Ishikawa (cell line): ENCODE measurements around the gene POU2F1.

Source experiments
- CEBPB ChIP-seq: IDR thresholded peaks from 2 replicates; pipeline ENCODE4 v1.6.1; 2012
- CREB1 ChIP-seq: IDR thresholded peaks from 2 replicates; pipeline ENCODE4 v1.6.1; 2012; ENCODE audit warnings: low read depth
- EGR1 ChIP-seq: IDR thresholded peaks from 2 replicates; pipeline ENCODE4 v1.6.1; 2012
- EP300 ChIP-seq: IDR thresholded peaks from 2 replicates; pipeline ENCODE4 v1.6.1; 2012; ENCODE audit warnings: borderline replicate concordance
- FOXM1 ChIP-seq: IDR thresholded peaks from 2 replicates; pipeline ENCODE4 v1.6.1; 2012; ENCODE audit warnings: low read depth, borderline replicate concordance
- MAX ChIP-seq: IDR thresholded peaks from 2 replicates; pipeline ENCODE4 v1.6.1; 2012
- NFIC ChIP-seq: IDR thresholded peaks from 2 replicates; pipeline ENCODE4 v1.6.1; 2012
- RAD21 ChIP-seq: IDR thresholded peaks from 2 replicates; pipeline ENCODE4 v1.6.1; 2012; ENCODE audit warnings: low read depth
- TAF1 ChIP-seq: IDR thresholded peaks from 2 replicates; pipeline ENCODE4 v1.6.1; 2012; ENCODE audit warnings: low read depth, mild to moderate bottlenecking
- TCF12 ChIP-seq: IDR thresholded peaks from 2 replicates; pipeline ENCODE4 v1.6.1; 2012; ENCODE audit warnings: low read depth
- TEAD4 ChIP-seq: IDR thresholded peaks from 2 replicates; pipeline ENCODE4 v1.6.1; 2012
- YY1 ChIP-seq: IDR thresholded peaks from 2 replicates; pipeline ENCODE4 v1.6.1; 2012; ENCODE audit warnings: low read depth
- ZBTB7A ChIP-seq: IDR thresholded peaks from 2 replicates; pipeline ENCODE4 v1.6.1; 2012; ENCODE audit warnings: low read depth
- TF ChIP-seq, protein P1 (sequence below): IDR thresholded peaks from 2 replicates; pipeline ENCODE4 v1.6.1; 2012
- TF ChIP-seq, protein P2 (sequence below): IDR thresholded peaks from 2 replicates; pipeline ENCODE4 v1.6.1; 2012; ENCODE audit warnings: low read depth, mild to moderate bottlenecking

POU2F1 gene

DNA sequence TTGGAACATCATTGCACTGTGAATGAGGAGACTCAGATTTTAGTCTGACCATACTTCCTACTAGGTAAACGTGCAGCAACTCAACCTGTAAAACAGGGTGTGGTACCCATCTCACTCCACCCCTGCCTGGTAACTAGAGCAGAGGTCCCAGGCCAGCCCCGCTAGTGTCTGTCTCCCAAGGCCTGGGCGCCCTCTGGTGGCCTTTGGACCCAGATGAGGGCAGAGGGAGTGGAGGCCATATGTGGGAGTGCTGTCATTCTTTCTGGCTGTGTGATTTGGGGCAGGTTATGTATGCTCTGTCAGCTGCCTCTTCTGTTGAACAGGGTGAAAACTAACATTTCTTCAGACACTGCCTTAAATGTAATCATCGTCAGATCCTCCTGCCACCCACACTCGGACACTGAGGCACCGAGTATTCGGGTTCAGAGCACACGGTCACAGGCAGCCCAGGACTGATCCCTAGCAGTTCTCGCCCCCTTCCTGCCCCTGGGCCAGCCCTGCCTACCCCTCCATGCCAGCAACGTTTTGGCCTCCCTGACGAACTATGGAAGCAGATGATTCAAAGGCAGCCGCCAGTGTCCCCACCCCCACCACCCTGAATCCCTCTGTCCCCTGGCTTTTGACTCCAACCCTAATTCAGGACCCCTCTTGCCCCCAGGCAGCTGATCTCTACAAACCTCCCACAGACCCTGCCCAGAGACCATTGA, 221.6 kb downstream of the POU2F1 start:
- no peak for TF ChIP-seq TCF12
- TF ChIP-seq MAX, result no peak
- peak; percentile 96 for TF ChIP-seq RAD21
- no peak for TF ChIP-seq CREB1
- no peak for TF ChIP-seq TEAD4
- TF ChIP-seq, protein P1, sequence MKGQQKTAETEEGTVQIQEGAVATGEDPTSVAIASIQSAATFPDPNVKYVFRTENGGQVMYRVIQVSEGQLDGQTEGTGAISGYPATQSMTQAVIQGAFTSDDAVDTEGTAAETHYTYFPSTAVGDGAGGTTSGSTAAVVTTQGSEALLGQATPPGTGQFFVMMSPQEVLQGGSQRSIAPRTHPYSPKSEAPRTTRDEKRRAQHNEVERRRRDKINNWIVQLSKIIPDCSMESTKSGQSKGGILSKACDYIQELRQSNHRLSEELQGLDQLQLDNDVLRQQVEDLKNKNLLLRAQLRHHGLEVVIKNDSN, result no peak
- TF ChIP-seq FOXM1, result no peak
- no peak for TF ChIP-seq ZBTB7A
- no peak for TF ChIP-seq EP300
- no peak for TF ChIP-seq CEBPB
- no peak for TF ChIP-seq TAF1
- TF ChIP-seq NFIC, result no peak
- TF ChIP-seq, protein P2, sequence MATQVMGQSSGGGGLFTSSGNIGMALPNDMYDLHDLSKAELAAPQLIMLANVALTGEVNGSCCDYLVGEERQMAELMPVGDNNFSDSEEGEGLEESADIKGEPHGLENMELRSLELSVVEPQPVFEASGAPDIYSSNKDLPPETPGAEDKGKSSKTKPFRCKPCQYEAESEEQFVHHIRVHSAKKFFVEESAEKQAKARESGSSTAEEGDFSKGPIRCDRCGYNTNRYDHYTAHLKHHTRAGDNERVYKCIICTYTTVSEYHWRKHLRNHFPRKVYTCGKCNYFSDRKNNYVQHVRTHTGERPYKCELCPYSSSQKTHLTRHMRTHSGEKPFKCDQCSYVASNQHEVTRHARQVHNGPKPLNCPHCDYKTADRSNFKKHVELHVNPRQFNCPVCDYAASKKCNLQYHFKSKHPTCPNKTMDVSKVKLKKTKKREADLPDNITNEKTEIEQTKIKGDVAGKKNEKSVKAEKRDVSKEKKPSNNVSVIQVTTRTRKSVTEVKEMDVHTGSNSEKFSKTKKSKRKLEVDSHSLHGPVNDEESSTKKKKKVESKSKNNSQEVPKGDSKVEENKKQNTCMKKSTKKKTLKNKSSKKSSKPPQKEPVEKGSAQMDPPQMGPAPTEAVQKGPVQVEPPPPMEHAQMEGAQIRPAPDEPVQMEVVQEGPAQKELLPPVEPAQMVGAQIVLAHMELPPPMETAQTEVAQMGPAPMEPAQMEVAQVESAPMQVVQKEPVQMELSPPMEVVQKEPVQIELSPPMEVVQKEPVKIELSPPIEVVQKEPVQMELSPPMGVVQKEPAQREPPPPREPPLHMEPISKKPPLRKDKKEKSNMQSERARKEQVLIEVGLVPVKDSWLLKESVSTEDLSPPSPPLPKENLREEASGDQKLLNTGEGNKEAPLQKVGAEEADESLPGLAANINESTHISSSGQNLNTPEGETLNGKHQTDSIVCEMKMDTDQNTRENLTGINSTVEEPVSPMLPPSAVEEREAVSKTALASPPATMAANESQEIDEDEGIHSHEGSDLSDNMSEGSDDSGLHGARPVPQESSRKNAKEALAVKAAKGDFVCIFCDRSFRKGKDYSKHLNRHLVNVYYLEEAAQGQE, result no peak
- TF ChIP-seq YY1, result peak; percentile 48; the same call in 1 of the 2 replicates

GRCh38 chr1:167442854-167443565, 222.3 kb downstream of the POU2F1 start:
- no peak for TF ChIP-seq EP300
- no peak for TF ChIP-seq RAD21
- TF ChIP-seq TCF12, result no peak
- TF ChIP-seq CEBPB, result no peak
- no peak for TF ChIP-seq ZBTB7A
- no peak for TF ChIP-seq TAF1
- TF ChIP-seq MAX, result no peak
- no peak for TF ChIP-seq CREB1
- TF ChIP-seq, protein P1, result no peak
- TF ChIP-seq NFIC, result no peak
- TF ChIP-seq EGR1, result no peak
- TF ChIP-seq, protein P2, result no peak
- no peak for TF ChIP-seq TEAD4
- TF ChIP-seq FOXM1, result no peak
- TF ChIP-seq YY1, result no peak

DNA sequence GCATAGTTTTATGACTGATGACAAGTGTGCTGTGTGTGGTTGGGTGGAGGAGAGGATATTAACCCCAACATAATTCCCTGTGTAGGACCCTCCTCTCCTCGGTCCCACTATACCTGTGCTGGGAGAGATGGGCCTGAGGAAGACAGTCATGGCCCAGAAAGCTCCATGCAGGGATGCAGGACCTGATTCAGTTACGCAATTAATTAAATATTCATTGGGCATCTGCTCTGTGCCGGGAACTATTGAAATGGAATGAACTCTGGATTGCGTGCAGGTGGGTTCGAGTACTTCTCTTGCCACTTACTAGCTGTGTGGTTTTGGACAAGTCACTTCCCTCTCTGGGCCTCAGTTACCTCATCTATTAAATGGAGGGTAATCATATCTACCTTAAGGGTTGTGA, 223.1 kb downstream of the POU2F1 start:
- TF ChIP-seq EGR1 (no peak), YY1 (no peak), TEAD4 (no peak), EP300 (no peak), FOXM1 (no peak), MAX (no peak), RAD21 (no peak), TCF12 (no peak), CEBPB (no peak), NFIC (no peak), CREB1 (no peak), ZBTB7A (no peak), TAF1 (no peak)
- TF ChIP-seq, protein P1, result no peak
- TF ChIP-seq, protein P2, result no peak
